ENCODE results near the gene MRPS7.

GRCh38 chr17:75308732-75309629 is 47.3 kb downstream of the MRPS7 start:
- TF ChIP-seq CTCF (IDR thresholded peaks at IDR 0.05): no peak
- TF ChIP-seq POLR2A (IDR thresholded peaks at IDR 0.05): no peak
- TF ChIP-seq POLR2AphosphoS5 (IDR thresholded peaks at IDR 0.05): no peak

Measured in prostate gland (tissue), 2 donors.